Measurements from ENCODE around the gene SYT15. TPM values are rescaled to one million over a fixed set of nuclear protein-coding genes. Genes with fewer than 3 reads are reported as not detected.

The SYT15 gene
- total RNA-seq, 1 donor from 2014 or later: 12.5 TPM

DNA sequence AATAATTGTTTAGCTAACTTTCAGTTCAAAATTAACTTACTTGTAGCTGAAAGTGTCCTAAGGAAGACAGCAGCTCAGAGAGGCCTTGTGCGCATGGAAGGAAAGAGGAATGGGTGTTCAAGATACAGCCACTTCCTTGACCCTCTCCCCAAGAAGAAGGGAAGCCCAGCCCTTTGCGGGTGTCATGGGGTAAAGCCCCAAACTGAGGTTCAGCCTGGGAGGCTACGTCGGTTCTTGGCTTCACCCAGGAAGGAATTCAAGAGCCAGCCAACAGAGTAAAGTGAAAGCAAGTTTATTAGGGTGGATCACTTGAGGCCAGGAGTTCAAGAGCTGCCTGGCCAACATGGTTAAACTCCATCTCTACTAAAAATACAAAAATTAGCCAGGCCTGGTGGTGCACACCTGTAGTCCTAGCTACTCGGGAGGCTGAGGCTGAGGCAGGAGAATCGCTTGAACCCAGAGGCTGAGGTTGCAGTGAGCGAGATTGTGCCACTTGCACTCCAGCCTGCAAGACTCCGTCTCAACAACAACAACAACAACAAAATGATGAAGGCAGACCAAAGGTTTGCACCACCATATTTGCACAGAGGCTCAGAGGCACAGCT lies 38.4 kb upstream of the SYT15 start:
- Mint-ChIP-seq H3K36me3 (ENCODE audit: unreplicated experiment) (no peaks in the 10 kb centered on the region), H3K27me3 (ENCODE audit: unreplicated experiment) (no peaks in the 10 kb centered on the region), H3K4me3 (ENCODE audit: unreplicated experiment) (peak overlapping the region; percentile 43), H3K4me1 (ENCODE audit: unreplicated experiment) (peaks cover 32% of the 10 kb centered on the region), H3K27ac (ENCODE audit: unreplicated experiment) (peak overlapping the region; percentile 97), H3K9me3 (ENCODE audit: unreplicated experiment) (no peaks in the 10 kb centered on the region)
- DNase-seq (ENCODE audit: extremely low spot score, unreplicated experiment): no peak
- TF ChIP-seq, protein P1, sequence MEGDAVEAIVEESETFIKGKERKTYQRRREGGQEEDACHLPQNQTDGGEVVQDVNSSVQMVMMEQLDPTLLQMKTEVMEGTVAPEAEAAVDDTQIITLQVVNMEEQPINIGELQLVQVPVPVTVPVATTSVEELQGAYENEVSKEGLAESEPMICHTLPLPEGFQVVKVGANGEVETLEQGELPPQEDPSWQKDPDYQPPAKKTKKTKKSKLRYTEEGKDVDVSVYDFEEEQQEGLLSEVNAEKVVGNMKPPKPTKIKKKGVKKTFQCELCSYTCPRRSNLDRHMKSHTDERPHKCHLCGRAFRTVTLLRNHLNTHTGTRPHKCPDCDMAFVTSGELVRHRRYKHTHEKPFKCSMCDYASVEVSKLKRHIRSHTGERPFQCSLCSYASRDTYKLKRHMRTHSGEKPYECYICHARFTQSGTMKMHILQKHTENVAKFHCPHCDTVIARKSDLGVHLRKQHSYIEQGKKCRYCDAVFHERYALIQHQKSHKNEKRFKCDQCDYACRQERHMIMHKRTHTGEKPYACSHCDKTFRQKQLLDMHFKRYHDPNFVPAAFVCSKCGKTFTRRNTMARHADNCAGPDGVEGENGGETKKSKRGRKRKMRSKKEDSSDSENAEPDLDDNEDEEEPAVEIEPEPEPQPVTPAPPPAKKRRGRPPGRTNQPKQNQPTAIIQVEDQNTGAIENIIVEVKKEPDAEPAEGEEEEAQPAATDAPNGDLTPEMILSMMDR (IDR thresholded peaks at IDR 0.05): no peak

- Mint-ChIP-seq H3K9me3 (ENCODE audit: unreplicated experiment) (no peaks in the 10 kb centered on the region), H3K4me3 (ENCODE audit: unreplicated experiment) (peak overlapping the region; percentile 43), H3K4me1 (ENCODE audit: unreplicated experiment) (peaks cover 32% of the 10 kb centered on the region), H3K27ac (ENCODE audit: unreplicated experiment) (peak overlapping the region; percentile 97), H3K36me3 (ENCODE audit: unreplicated experiment) (no peaks in the 10 kb centered on the region), H3K27me3 (ENCODE audit: unreplicated experiment) (no peaks in the 10 kb centered on the region)
- DNase-seq (ENCODE audit: extremely low spot score, unreplicated experiment): no peak
- TF ChIP-seq, protein P1 (IDR thresholded peaks at IDR 0.05): peak; percentile 30
Observed at GRCh38 chr10:46541017-46541661, 37.8 kb upstream of the SYT15 start.

- TF ChIP-seq, protein P1 (IDR thresholded peaks at IDR 0.05): no peak
- Mint-ChIP-seq H3K27ac (ENCODE audit: unreplicated experiment) (no peak overlapping the region), H3K9me3 (ENCODE audit: unreplicated experiment) (no peaks in the 10 kb centered on the region), H3K27me3 (ENCODE audit: unreplicated experiment) (no peaks in the 10 kb centered on the region), H3K4me3 (ENCODE audit: unreplicated experiment) (no peak overlapping the region), H3K36me3 (ENCODE audit: unreplicated experiment) (no peaks in the 10 kb centered on the region), H3K4me1 (ENCODE audit: unreplicated experiment) (peaks cover 32% of the 10 kb centered on the region)
- no peak for DNase-seq (ENCODE audit: extremely low spot score, unreplicated experiment)
Observed at GRCh38 chr10:46541735-46542566, 37.0 kb upstream of the SYT15 start.

GRCh38 chr10:46542567-46543465 lies 36.1 kb upstream of the SYT15 start:
- Mint-ChIP-seq H3K36me3 (ENCODE audit: unreplicated experiment) (no peaks in the 10 kb centered on the region), H3K27ac (ENCODE audit: unreplicated experiment) (no peak overlapping the region), H3K4me3 (ENCODE audit: unreplicated experiment) (no peak overlapping the region), H3K9me3 (ENCODE audit: unreplicated experiment) (no peaks in the 10 kb centered on the region), H3K4me1 (ENCODE audit: unreplicated experiment) (peaks cover 27% of the 10 kb centered on the region), H3K27me3 (ENCODE audit: unreplicated experiment) (no peaks in the 10 kb centered on the region)
- no peak for DNase-seq (ENCODE audit: extremely low spot score, unreplicated experiment)
- TF ChIP-seq, protein P1 (IDR thresholded peaks at IDR 0.05): no peak

All from osteocyte (in vitro differentiated cells).